MCF 10A (cell line): ENCODE measurements around the gene PGC. TPM values are rescaled to one million over a fixed set of nuclear protein-coding genes. Genes with fewer than 3 reads are reported as not detected.

Source experiments
- BruUV-seq: library from RNA; stranded (reverse); fragments of 400-500 nt; replicated peaks from 2 replicates; lab custom pipeline; 2021; lab: Mats Ljungman, UMichigan
- CTCF ChIA-PET: fragments of 300-600 bp; sonication (Branson Sonifier 250); formaldehyde crosslinking; extraction: SDS; loops from one replicate; lab custom pipeline; 2021; ENCODE audit warnings: antibody characterized with exemption, inconsistent platforms; lab: Yijun Ruan, JAX
- POLR2A ChIA-PET: fragments of 300-600, 350-650 bp; sonication (Branson Sonifier 250); formaldehyde crosslinking; extraction: SDS; loops from one replicate; lab custom pipeline; 2020; ENCODE audit warnings: antibody characterized with exemption, inconsistent platforms; lab: Yijun Ruan, JAX
- DNase-seq: peaks from one replicate; pipeline ENCODE4 v3.0.0-alpha.2; 2018; ENCODE audit not compliant: unreplicated experiment
- H3K27ac Mint-ChIP-seq: one replicate; pipeline ENCODE4 v1.8.0; 2022; ENCODE audit warnings: mild to moderate bottlenecking, low read depth, mixed read lengths; ENCODE audit not compliant: unreplicated experiment
- H3K27me3 Mint-ChIP-seq: one replicate; pipeline ENCODE4 v1.8.0; 2022; ENCODE audit warnings: mixed read lengths; ENCODE audit not compliant: insufficient read depth, unreplicated experiment
- H3K36me3 Mint-ChIP-seq: one replicate; pipeline ENCODE4 v1.8.0; 2022; ENCODE audit warnings: mild to moderate bottlenecking, moderate library complexity, mixed read lengths; ENCODE audit not compliant: insufficient read depth, unreplicated experiment
- H3K4me1 Mint-ChIP-seq: one replicate; pipeline ENCODE4 v1.8.0; 2022; ENCODE audit warnings: mixed read lengths; ENCODE audit not compliant: insufficient read depth, unreplicated experiment
- H3K4me3 Mint-ChIP-seq: one replicate; pipeline ENCODE4 v1.8.0; 2022; ENCODE audit warnings: mild to moderate bottlenecking, moderate library complexity, mixed read lengths; ENCODE audit not compliant: unreplicated experiment
- H3K9me3 Mint-ChIP-seq: one replicate; pipeline ENCODE4 v1.8.0; 2022; ENCODE audit warnings: mixed read lengths; ENCODE audit not compliant: unreplicated experiment
- intact Hi-C: fragments of 100-400 bp; cut with micrococcal nuclease; formaldehyde crosslinking; loops from 2 replicates; pipeline ENCODE4 v1.14.1; 2022
- total RNA-seq: library from RNA; stranded (reverse); gene quantifications from 2 replicates; pipeline ENCODE4 v1.2.3, GENCODE V29; 2022
- TF ChIP-seq, protein P1 (sequence below): fragments of 200-600 bp; IDR thresholded peaks from one replicate; pipeline ENCODE4 v1.8.0; 2022; ENCODE audit warnings: antibody characterized with exemption, mild to moderate bottlenecking; ENCODE audit not compliant: unreplicated experiment

The PGC gene
- total RNA-seq, 1 experiment from 2014 or later, result not detected

DNA sequence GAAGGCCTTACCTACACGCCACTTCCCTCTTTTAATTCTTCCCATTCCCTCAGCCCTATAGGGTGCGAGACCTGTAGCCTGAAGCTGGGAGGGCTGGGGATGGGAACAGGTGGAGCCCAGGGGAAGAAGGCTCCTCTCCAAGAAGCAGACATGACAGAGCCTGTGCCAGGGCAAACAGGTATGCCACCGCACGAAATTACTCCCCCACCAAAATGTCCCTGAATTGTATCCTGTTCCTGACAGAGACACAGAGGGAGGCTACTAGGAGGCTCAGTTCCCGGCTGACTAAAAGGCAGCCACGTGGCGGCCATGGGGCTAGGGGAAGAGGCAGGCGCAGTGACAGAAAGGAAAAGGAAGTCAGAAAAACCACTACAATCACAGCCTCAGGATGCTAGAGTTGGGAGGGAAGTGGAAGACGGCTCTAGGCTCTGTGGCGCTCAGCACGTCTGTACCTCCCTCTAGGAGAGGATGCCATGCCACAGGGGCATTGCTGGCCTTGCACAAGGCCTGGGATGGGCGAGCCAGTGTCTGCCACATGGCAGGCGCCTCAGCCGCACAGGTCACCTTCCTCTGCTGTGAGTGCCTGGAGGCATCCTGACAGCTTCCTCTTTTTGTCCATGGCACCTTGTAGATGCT is 39.5 kb downstream of the PGC start:
- no peaks in the 10 kb centered on the region for H3K9me3 Mint-ChIP-seq
- intact Hi-C loops, result no loop called here
- H3K4me1 Mint-ChIP-seq, result peaks cover 45% of the 10 kb centered on the region
- H3K27ac Mint-ChIP-seq, result peak overlapping the region; percentile 84
- no peak for DNase-seq
- H3K4me3 Mint-ChIP-seq, result no peak overlapping the region
- POLR2A ChIA-PET, result interaction anchor here (1.2 kb wide), 1 partner anchor 8 kb away, joined by 5 read pairs; no protein-coding TSS in a partner anchor
- peaks cover 10% of the 10 kb centered on the region for H3K36me3 Mint-ChIP-seq
- CTCF ChIA-PET, result interaction anchor here (0.6 to 3.7 kb wide), 7 partner anchors 18 to 1390 kb away, joined by 3 to 25 read pairs (median 5); partner anchors contain the start of gene TFEB
- BruUV-seq, result no TSS peak
- TF ChIP-seq, protein P1, sequence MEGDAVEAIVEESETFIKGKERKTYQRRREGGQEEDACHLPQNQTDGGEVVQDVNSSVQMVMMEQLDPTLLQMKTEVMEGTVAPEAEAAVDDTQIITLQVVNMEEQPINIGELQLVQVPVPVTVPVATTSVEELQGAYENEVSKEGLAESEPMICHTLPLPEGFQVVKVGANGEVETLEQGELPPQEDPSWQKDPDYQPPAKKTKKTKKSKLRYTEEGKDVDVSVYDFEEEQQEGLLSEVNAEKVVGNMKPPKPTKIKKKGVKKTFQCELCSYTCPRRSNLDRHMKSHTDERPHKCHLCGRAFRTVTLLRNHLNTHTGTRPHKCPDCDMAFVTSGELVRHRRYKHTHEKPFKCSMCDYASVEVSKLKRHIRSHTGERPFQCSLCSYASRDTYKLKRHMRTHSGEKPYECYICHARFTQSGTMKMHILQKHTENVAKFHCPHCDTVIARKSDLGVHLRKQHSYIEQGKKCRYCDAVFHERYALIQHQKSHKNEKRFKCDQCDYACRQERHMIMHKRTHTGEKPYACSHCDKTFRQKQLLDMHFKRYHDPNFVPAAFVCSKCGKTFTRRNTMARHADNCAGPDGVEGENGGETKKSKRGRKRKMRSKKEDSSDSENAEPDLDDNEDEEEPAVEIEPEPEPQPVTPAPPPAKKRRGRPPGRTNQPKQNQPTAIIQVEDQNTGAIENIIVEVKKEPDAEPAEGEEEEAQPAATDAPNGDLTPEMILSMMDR, result no peak
- H3K27me3 Mint-ChIP-seq, result no peaks in the 10 kb centered on the region

DNA sequence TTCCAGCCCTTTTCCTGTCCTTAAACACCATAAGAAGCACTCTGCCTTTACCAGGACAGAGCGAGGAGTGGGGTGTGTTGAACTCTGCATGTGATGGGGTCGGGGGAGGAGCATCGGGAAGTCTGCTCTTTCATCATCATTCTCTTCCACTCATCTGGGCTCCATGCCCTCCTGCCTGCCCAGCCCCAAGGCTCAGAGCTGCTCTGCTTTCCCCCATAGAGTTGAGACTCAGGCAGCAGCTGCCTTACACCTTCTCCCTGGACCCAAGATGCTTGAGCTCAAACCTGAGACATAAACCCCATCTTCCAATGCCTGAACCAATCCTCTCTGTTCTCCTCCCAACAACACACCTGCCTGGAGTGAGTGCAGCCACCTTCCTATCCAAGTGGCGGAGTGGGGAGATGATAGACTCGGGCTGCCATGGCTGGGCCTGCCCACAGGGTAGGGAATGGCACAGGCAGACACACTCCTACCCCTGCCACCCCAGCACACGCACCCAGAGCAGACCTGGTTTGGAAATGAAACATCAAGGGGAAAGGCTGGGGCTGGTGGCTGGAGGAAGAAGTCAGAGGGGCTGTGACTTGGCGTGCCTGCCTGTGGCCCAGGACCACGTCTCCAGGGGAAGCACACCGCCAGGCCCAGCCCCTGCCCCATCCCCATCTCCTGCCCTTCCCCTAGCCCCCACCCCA is 40.2 kb downstream of the PGC start:
- TF ChIP-seq, protein P1, result no peak
- peaks cover 38% of the 10 kb centered on the region for H3K4me1 Mint-ChIP-seq
- POLR2A ChIA-PET, result interaction anchor here (2.4 kb wide), 1 partner anchor 28 kb away, joined by 9 read pairs; the partner anchor contains the start of gene TFEB
- peaks cover 10% of the 10 kb centered on the region for H3K36me3 Mint-ChIP-seq
- BruUV-seq, result no TSS peak
- no peaks in the 10 kb centered on the region for H3K27me3 Mint-ChIP-seq
- H3K4me3 Mint-ChIP-seq, result peak overlapping the region; percentile 46
- intact Hi-C loops, result loop anchor here (1.0 kb wide), 2 partner anchors 28 to 69 kb away; partner anchors contain the start of gene TFEB
- DNase-seq, result peak; percentile 69
- H3K9me3 Mint-ChIP-seq, result no peaks in the 10 kb centered on the region
- H3K27ac Mint-ChIP-seq, result peak overlapping the region; percentile 84
- CTCF ChIA-PET, result interaction anchor here (0.5 to 3.7 kb wide), 10 partner anchors 9 to 281 kb away, joined by 3 to 25 read pairs (median 4); partner anchors contain the start of gene TFEB

DNA sequence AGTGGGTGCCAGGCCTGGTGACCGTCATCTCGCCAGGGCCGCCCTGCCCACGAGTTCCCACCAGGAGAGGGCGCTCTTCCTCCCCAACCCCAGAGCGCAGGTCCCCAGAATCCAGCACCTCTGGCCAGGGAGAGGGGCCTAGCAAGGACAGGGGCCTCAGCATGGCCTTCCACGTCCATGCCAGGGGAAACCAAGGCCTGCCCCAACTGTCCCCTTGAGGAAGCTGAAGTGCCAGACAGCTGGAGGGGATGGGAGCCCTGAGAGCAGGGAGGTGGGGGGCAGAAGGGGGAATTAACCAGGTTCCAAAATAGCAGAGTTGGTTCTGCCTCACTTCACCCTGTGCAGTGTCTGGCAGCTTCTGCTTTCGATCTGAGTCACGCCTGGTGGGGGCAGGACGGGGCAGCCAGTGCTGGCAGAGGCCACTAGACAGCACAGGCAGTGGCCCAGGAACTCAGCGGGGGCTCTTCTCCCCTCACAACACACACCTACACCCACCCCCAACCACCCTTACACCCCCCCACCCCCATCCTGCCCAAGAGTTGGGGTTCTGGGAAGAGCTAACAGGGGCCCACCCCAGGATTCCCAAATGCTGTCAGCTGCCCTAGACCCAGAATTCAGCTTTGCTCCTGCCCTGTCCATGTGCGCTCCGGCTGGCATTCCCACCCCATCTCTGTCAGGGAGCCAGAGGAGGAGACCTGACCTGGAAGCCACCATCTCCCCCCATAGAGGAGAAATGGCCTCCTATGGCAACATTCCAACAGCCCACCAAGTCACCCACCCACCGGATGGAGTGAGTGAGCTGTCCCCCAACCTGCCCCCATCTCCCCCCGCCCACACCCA is 41.0 kb downstream of the PGC start:
- peaks cover 10% of the 10 kb centered on the region for H3K36me3 Mint-ChIP-seq
- ChIA-PET POLR2A (interaction anchor here (1.1 to 2.4 kb wide), 2 partner anchors 18 to 28 kb away, joined by 5 to 9 read pairs; partner anchors contain the start of gene TFEB), CTCF (interaction anchor here (0.5 to 3.7 kb wide), 19 partner anchors 10 to 283 kb away, joined by 3 to 25 read pairs (median 4); partner anchors contain the start of genes FRS3 and TFEB)
- H3K27ac Mint-ChIP-seq, result peak overlapping the region; percentile 84
- intact Hi-C loops, result loop anchor here (1.0 kb wide), 2 partner anchors 29 to 70 kb away; partner anchors contain the start of gene TFEB
- TF ChIP-seq, protein P1, result peak; percentile 73
- BruUV-seq, result no TSS peak
- H3K27me3 Mint-ChIP-seq, result no peaks in the 10 kb centered on the region
- H3K9me3 Mint-ChIP-seq, result no peaks in the 10 kb centered on the region
- peak; percentile 79 for DNase-seq
- peak overlapping the region; percentile 46 for H3K4me3 Mint-ChIP-seq
- H3K4me1 Mint-ChIP-seq, result peaks cover 36% of the 10 kb centered on the region
